ENCODE data around the gene DUSP7.

Gene DUSP7

DNA sequence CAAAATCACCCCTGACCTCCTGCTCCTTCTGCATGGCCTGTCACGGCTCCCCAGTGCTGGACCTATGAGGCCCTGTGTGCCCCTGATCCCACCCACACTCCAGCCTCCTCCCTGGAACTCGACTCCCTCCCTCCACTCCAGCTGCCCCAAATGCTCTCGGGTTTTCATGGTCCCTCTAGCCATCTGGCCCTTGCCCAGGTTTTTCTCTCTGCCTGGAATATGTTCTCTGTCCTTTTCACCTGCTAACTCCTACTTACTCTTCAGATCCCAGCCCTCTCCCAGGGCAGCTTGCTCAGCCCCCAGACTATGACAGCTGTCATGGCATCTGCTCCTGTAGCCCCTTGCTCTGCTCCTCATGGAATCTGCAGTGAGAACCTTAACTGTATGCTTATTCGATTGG, 30.3 kb downstream of the DUSP7 start:
- DNase-seq (ENCODE audit: low read depth in 2 of 2): no peak

GRCh38 chr3:52025453-52025852, 30.9 kb downstream of the DUSP7 start:
- no peak for DNase-seq (ENCODE audit: low read depth in 2 of 2)

GRCh38 chr3:52024765-52025452, 31.5 kb downstream of the DUSP7 start:
- DNase-seq (ENCODE audit: low read depth in 2 of 2): no peak

DNA sequence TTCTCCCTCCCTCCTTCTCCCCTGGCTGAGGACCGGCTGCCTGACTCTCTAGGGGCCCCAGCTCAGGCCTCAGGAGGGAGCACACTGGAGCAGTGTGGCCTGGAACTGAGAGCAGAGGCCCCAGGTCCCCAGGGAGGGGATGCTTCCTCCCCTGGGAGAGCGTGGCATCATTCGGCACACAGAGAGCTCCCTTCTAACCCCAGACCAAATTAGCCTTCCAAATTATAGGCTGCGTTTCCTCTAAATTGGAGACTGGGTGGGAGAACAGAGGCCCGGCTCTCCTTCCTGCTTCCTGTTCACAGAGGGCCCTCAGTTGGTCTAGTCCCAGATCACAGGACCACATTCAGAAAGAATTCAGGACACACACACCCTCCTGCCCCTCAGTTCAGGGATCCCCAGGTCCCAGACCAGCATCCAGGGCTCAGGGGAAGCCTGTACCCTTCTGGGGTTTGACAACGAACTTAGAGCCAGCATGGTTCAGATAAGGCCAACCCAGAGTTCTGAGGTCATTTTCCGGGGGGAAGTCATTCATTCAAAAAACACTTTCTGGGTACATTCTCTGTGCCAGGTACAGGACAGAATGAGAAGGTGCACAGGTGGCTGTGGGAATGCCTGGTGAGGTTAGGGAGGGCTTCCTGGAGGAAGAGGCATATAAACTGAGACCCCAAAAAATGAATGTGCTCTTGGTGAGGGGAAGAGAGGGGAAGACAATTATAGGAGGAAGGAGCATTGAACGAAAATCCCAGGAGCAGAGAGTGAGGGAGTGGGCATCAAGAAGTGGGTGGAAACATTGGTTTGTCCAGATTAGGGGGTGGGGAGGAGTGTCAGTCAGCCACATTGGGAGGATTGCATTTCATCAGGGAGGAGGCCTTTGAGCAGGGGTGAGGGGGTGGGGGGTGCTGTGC, 32.3 kb downstream of the DUSP7 start:
- DNase-seq (ENCODE audit: low read depth in 2 of 2): no peak

DNA sequence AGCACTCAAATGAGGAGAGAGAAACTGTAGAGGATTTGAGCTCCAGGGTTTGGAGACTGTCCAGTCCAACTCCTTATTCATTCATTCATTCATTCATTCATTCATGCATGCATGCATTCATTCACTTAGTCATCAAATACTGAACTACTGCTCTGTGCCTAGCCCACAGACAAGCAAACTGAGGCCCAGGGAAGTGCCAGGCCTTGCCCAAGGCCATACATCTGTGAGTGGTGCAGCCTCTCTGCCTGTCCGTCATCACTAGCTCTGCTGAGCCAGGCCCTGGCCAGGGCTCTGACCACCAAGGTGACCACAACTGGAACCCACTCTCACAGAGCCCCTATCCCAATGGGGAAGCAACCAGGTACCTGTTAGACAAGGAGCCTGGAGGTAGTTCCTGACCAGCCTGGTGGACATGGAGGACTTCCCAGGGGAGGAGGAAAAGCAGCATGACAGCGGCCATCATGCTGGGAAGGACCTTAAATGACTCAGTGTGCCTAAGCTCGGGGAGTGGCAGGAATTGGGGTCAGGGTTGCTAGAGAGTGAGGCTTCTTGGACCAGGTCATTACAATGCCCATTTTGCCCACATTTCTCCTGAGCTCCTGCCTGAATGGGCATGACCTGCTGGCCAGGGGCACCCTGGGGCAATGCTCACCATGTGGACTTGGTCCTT, 33.1 kb downstream of the DUSP7 start:
- no peak for DNase-seq (ENCODE audit: low read depth in 2 of 2)

DNA sequence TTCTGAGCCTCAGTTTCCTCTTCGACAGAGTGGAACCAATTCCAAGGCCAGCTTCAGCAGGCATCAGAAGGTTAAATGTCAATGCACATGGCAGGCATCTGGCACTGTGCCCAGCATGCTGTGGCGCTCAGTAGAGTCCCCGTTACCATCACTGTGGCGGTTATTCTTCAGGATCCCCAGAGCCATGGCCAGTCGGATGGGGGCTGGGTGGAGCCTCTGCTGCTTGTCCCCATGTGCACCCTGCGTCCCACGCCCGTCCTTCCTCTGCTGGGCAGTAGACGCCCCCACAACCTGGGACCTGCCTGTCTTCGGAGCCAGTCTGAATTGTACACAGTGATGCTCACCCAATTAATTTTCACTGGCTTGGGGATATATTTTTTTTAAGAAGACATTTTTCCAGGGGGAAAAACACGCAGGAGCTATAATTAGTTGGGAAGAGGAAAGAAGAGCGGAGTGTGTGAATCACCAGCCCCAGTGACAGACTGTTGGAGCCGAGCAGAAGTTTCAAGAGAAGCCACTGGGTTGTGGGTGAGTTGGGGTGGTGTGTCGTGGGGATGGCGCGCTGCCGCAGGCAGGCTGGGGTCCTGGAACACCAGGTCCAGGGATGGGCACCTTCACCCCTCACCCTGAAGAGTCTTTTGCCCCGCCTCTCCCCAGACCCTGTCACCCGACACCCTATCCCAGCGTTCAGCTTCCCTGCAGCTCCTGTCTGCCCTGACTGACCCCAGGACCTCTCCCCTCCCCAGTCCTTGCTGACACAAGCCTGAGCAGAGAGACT, 33.9 kb downstream of the DUSP7 start:
- DNase-seq (ENCODE audit: low read depth in 2 of 2): no peak

DNA sequence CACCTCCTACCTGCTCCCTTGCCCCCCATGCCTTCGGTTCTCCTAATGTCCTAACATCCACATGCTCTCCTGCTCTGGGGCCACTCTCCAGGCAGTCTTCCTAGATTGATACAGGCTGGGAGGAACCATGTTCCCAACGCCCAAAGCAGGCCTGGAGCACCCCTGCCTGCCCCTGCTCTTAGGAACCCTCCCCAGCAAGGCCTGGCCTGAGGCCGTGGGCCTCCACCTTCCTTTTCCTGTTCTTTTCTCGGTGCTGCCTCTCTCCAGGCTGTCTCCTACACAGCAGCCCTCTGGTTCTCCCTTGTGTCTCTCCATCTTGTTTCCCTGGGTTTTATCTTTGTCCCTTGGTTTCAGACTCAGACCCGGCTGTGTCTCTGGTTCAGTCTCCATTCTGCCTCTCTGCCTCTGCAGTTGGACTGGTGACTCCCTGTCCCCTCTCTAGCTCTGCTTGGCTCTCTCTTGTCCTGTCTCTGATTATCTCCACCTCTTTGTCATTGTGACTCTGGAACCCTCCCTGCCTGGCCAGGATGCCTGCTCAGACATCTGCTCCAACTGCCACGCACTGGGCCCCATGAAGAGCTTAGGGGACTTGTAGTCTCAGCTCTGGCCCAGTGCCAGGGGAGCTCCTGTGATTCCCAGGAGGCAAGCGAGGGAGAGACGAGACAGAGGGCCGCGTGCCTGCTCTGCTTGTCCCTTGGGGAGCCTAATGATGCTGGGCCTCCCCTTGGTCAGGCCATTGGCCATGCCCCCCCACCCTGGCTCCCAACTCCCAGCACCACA, 34.7 kb downstream of the DUSP7 start:
- DNase-seq (ENCODE audit: low read depth in 2 of 2): no peak

- DNase-seq (ENCODE audit: low read depth in 2 of 2): no peak
These were observed 35.6 kb downstream of the DUSP7 start for GRCh38 chr3:52020796-52021195.

- DNase-seq (ENCODE audit: low read depth in 2 of 2): no peak
These were observed 36.9 kb downstream of the DUSP7 start for GRCh38 chr3:52019352-52020080.

DNA sequence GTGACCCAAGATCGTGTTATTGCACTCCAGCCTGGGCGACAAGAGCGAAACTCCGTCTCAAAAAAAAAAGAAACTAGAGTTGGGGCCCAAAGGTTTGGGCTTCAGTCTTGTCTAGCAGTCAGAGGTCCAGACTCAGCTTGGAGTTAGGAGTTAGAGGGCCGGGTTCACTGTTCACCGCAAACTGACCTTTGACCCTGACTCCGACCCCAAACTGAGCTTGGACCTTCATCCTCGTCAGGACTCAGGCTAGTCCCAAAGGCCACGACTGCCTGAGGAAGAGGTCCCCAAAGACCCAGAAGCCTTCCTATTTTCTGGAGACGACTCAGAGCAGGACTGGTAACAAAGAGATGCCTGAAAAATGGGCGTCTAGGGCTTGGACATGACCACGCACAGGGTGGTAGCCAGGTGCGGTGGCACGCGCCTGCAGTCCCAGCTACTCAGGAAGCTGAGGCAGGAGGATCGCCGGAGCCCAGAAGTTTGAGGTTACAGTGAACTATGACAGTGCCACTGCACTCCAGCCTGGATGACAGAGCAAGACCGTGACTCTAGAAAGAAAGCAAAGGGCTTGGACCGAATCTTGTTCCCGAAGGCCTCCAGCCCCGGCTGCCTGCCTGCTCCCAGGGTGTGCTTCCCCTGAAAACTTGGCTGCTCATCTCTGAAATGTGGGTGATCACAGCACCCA, 37.9 kb downstream of the DUSP7 start:
- no peak for DNase-seq (ENCODE audit: low read depth in 2 of 2)

DNA sequence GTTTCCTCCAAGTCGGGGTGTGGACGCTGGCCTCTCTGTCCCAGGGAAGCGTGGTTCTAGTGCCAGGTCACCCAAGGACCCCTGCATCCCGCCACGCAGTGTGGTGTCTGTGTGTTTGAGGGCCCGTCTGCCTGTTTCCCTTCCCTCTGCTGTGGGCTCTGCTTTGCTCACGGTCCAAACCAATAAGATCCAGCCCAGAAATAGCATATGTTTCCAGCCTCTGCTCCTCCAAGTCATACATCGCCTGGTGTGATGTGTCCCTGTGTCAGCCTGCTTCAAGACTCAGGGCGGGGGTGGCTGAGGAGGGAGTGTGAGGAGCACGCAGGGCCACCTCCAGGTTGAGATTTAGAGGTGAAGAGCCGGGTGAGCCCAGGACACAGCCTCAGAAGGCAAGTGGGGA, 38.8 kb downstream of the DUSP7 start:
- DNase-seq (ENCODE audit: low read depth in 2 of 2): no peak

DNA sequence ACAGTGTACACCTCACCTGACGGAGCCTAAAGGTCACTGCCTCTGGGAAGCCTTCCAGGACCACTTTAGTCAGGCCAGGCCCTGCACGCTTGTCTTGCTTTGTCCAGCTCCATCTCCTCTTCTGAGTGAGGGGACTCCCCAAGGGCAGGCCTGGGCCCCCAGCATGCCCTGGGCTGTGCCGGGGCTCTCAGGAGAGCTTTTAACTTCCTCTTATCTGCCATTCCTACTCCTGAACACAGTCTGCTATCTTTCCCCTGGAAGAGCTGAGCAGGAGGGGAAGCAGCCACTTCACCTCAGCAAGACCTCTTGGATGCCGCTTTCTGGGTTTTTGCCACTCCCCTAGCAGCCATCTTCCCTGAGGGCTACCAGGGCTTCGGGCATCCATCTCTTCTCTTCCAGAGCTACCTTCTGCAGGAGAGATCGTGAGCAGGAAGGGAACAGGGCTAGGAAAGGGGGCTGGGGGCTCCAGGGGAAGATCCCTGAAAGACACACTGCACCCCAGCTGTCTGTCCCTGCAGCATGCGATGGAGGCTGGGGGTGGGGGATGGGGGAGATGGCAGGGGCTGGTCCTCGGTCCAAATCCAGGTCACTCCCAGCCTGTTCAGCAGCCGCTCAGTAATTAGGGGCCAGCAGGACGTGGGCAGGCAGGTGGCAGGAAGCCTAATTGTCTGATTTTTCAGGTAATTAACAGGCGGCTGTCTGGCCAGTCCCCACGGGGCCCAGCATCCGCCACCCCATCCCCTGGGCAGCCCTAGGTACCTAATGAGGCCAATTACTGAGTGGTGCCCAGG, 40.7 kb downstream of the DUSP7 start:
- no peak for DNase-seq (ENCODE audit: low read depth in 2 of 2)

DNA sequence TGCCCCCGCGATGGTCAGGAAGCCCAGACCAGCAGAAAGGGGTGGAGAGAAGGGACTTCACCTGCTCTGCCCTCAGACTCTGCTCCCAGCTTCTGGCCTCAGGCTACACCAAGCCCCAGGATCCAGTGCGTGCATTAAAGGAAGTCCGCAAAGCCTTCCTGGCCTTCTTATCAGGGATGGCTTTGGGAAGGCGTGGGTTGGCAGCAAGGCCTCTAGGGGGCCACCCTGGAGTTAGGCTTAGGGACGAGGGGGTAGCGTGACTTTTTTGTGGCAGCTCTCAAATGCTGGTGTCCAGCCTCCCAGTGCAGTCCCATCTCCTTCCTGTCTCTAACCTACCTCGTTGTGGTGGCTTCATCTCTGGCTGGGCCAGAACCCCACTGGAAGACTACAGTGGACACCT, 41.8 kb downstream of the DUSP7 start:
- DNase-seq (ENCODE audit: low read depth in 2 of 2): no peak

- DNase-seq (ENCODE audit: low read depth in 2 of 2): no peak
These were observed 42.4 kb downstream of the DUSP7 start for GRCh38 chr3:52013802-52014598.

DNA sequence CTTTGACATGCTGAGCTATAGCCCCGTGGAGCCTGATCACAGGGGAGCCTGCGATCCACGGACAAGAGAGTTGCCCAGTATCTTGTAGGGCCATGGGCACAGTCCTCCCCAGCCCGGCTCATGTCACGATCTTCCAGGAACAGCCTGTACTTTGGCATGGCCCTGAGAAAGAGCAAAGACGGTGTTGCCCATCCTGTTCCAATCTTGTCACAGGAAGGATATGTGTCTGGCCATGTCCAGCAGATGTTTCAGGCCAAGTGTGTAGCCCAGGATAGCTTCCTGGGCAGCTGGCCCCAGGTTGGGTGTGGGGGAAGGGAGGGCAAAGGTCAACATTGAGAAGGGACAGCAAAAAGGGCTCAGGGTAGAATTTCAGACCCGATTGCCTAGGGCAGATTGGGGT, 43.7 kb downstream of the DUSP7 start:
- no peak for DNase-seq (ENCODE audit: low read depth in 2 of 2)

DNA sequence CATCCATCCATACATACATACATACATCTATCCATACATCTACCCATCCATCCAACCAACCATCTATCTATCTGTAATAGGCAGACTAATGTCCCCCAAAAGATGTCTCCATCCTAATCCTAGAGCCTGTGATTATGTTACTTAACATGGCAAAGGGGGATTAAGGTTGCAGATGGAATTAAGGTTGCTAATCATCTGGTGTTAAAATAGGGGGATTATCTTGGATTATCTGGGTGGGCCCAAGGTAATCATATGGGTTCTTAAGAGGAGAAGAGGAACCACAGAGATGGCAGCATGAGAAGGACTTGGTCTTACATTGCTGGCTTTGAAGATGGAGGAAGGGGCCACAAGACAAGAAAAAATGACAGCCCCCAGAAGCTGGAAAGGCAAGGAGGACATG, 45.9 kb downstream of the DUSP7 start:
- DNase-seq (ENCODE audit: low read depth in 2 of 2): no peak

DNA sequence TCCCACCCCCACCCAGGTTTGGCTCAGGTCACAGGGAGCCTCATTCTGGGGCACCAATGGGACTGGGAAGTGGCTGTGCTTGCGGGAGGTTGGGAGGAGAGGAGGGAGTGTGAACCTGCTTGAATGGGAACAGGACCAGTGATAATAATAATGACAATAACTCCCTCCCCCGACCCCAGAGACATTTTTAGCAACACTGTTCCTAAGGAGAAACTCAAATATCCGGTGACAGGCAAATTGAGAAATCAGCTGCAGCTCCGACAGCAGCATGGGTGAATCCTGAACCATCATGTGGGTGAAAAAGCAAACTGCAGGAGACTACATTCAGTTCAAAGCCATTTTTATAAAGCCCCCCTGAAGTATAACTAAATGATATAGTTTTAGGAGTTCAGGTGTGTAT, 49.1 kb downstream of the DUSP7 start:
- DNase-seq (ENCODE audit: low read depth in 2 of 2): no peak

- DNase-seq (ENCODE audit: low read depth in 2 of 2): no peak
These were observed 49.6 kb downstream of the DUSP7 start for GRCh38 chr3:52006820-52007133.

All from stimulated activated CD8-positive, alpha-beta memory T cell treated with anti-CD3 and anti-CD28 coated beads, Interleukin-2, amount 100 ng/mL, for 1 hour (primary cell).